HepG2 (cell line): ENCODE data around the gene SEC14L5. TPM values are rescaled to one million over a fixed set of nuclear protein-coding genes. Genes with fewer than 3 reads are reported as not detected.

ENCODE experiments used
- CENPX ChIP-seq: sonication (generic); formaldehyde crosslinking; IDR thresholded peaks from 2 replicates; pipeline ENCODE4 v1.9.0; 2021; ENCODE audit warnings: mild to moderate bottlenecking, missing genetic modification reagents, moderate library complexity
- CHD4 ChIP-seq: fragments of 200-600 bp; sonication (generic); IDR thresholded peaks from 2 replicates; pipeline ENCODE4 v1.7.0; 2017; ENCODE audit warnings: mild to moderate bottlenecking, low read length, borderline replicate concordance
- HDAC1 ChIP-seq: sonication (generic); formaldehyde crosslinking; IDR thresholded peaks from 2 replicates; pipeline ENCODE4 v1.5.1; 2020; ENCODE audit warnings: mild to moderate bottlenecking, missing genetic modification reagents
- HNRNPLL ChIP-seq: fragments of 200-400 bp; formaldehyde crosslinking; IDR thresholded peaks from 2 replicates; pipeline ENCODE4 v1.6.1; 2017; ENCODE audit warnings: mild to moderate bottlenecking, low read depth, low read length; ENCODE audit not compliant: poor library complexity, severe bottlenecking
- MAFK ChIP-seq, 2 experiments: IDR thresholded peaks in 1 of 2; conservative IDR thresholded peaks in 1 of 2; 2 replicates each; pipeline ENCODE4 v1.6.1; 2011; ENCODE audit warnings: improper control_type of control experiment in 2 of 2, low read length in 2 of 2
- PHF20 ChIP-seq: sonication (generic); formaldehyde crosslinking; IDR thresholded peaks from 2 replicates; pipeline ENCODE4 v1.5.0; 2020; ENCODE audit warnings: mild to moderate bottlenecking, missing genetic modification reagents
- SALL2 ChIP-seq: sonication (generic); formaldehyde crosslinking; IDR thresholded peaks from 2 replicates; pipeline ENCODE4 v1.8.1; 2023; ENCODE audit warnings: mild to moderate bottlenecking, missing genetic modification reagents, inconsistent platforms
- SRSF4 ChIP-seq: fragments of 200-400 bp; formaldehyde crosslinking; IDR thresholded peaks from one replicate; pipeline ENCODE4 v1.6.1; 2018; ENCODE audit warnings: mild to moderate bottlenecking, low read depth, low read length, moderate library complexity; ENCODE audit not compliant: poor library complexity, severe bottlenecking
- SRY ChIP-seq: sonication (generic); formaldehyde crosslinking; IDR thresholded peaks from 2 replicates; pipeline ENCODE4 v1.8.0; 2022; ENCODE audit warnings: mild to moderate bottlenecking, missing genetic modification reagents
- TFE3 ChIP-seq: IDR thresholded peaks from 2 replicates; pipeline ENCODE4 v1.6.1; 2016
- UBTF ChIP-seq: sonication (generic); formaldehyde crosslinking; IDR thresholded peaks from 2 replicates; pipeline ENCODE4 v1.4.0; 2020; ENCODE audit warnings: mild to moderate bottlenecking, missing genetic modification reagents
- ZBTB21 ChIP-seq: sonication (generic); formaldehyde crosslinking; IDR thresholded peaks from 2 replicates; pipeline ENCODE4 v1.4.0; 2020; ENCODE audit warnings: missing genetic modification reagents
- ZEB1 ChIP-seq: IDR thresholded peaks from 2 replicates; pipeline ENCODE4 v1.6.1; 2012; ENCODE audit warnings: mild to moderate bottlenecking, low read depth, inconsistent platforms; ENCODE audit not compliant: insufficient replicate concordance
- ZFP37 ChIP-seq: sonication (generic); formaldehyde crosslinking; IDR thresholded peaks from 2 replicates; pipeline ENCODE4 v1.4.0; 2020; ENCODE audit warnings: missing genetic modification reagents, borderline replicate concordance
- ZNF34 ChIP-seq: sonication (generic); formaldehyde crosslinking; IDR thresholded peaks from 2 replicates; pipeline ENCODE4 v1.4.0; 2020; ENCODE audit warnings: mild to moderate bottlenecking, missing genetic modification reagents, borderline replicate concordance
- ZNF407 ChIP-seq: sonication (generic); formaldehyde crosslinking; IDR thresholded peaks from one replicate; pipeline ENCODE4 v1.5.1; 2020; ENCODE audit warnings: mild to moderate bottlenecking, missing genetic modification reagents; ENCODE audit errors: not compliant biosample characterization
- ZNF780A ChIP-seq: sonication (generic); formaldehyde crosslinking; IDR thresholded peaks from 2 replicates; pipeline ENCODE4 v1.8.0; 2022; ENCODE audit warnings: mild to moderate bottlenecking, missing genetic modification reagents, moderate library complexity
- polyA plus RNA-seq, 8 experiments: library from polyadenylated mRNA; depleted of rRNA in 3 of 8; stranded (reverse) in 7 of 8; unstranded in 1 of 8; fragments of >200 nt; fragmentation: Illumina TruSeq in 4 of 8; extraction: Trizol in 4 of 8; gene quantifications; 2 replicates each; pipeline versions ENCODE4 v1.2.1 to v1.2.3, GENCODE V29; 2011 to 2016; ENCODE audit warnings: low read depth in 4 of 8, missing spikeins in 1 of 8, mixed read lengths in 1 of 8; ENCODE audit not compliant: insufficient read depth in 1 of 8
- total RNA-seq, 5 experiments: library from RNA; depleted of rRNA; stranded (reverse); fragments of >200 nt; fragmentation: Illumina TruSeq; extraction: Trizol; gene quantifications; 2 replicates each; pipeline ENCODE4 v1.2.3, GENCODE V29; 2016; ENCODE audit warnings: low read depth in 1 of 5

SEC14L5 gene
- total and polyA plus RNA-seq, 2 of the 13 experiments (the other 11 are each of a cell fraction or from before 2014, with no cell fraction given): 0.40 to 0.42 TPM

GRCh38 chr16:4947722-4948503 is 10.2 kb upstream of the SEC14L5 start (continued):
- TF ChIP-seq TFE3 (CRISPR knock-in tag) (peak; percentile 70), SRSF4 (no peak), ZBTB21 (CRISPR knock-in tag) (no peak), SALL2 (CRISPR knock-in tag) (no peak), ZNF407 (CRISPR knock-in tag) (peak; percentile 26), HDAC1 (CRISPR knock-in tag) (peak; percentile 67), CENPX (no peak), ZFP37 (no peak), PHF20 (CRISPR knock-in tag) (no peak; the same call in 1 of the 2 replicates), MAFK (conservative IDR thresholded peaks at IDR 0.05 in 1 of 2, IDR thresholded peaks at IDR 0.05 in 1 of 2; ENCODE audit: low read length in 2 of 2) (peak in 1 of 2 experiments; percentile 35; a peak in 1 of 4 replicates), CHD4 (no peak), UBTF (CRISPR knock-in tag) (peak; percentile 86), SRY (CRISPR knock-in tag) (peak; percentile 54; the same call in 1 of the 2 replicates), HNRNPLL (peak; percentile 45), ZNF780A (no peak), ZEB1 (peak; percentile 31), ZNF34 (0 out of 2 replicates have a peak, but pooled peaks have one; percentile 58)
